Measurements from ENCODE around the gene GVQW3. TPM values are rescaled to one million over a fixed set of nuclear protein-coding genes. Genes with fewer than 3 reads are reported as not detected.
A peak's percentile ranks its signal among the peaks of the same experiment; 100 is the strongest.

GVQW3 gene
- total RNA-seq, 1 experiment from 2014 or later: 15.8 TPM

GRCh38 chr11:76445121-76446084 is 64.3 kb downstream of the GVQW3 start:
- peak; percentile 98 to 99 for DNase-seq
- no peaks in the 10 kb centered on the region for H3K9me3 ChIP-seq
- Mint-ChIP-seq H3K27me3 (ENCODE audit: insufficient read depth, unreplicated experiment) (no peaks in the 10 kb centered on the region), H3K36me3 (ENCODE audit: insufficient read depth, unreplicated experiment) (peaks cover 57% of the 10 kb centered on the region), H3K9me3 (ENCODE audit: unreplicated experiment) (no peaks in the 10 kb centered on the region), H3K4me1 (ENCODE audit: low read depth, unreplicated experiment) (peaks cover 34% of the 10 kb centered on the region), H3K27ac (ENCODE audit: unreplicated experiment) (peak overlapping the region; percentile 99), H3K4me3 (ENCODE audit: unreplicated experiment) (peak overlapping the region; percentile 98)
- no peaks in the 10 kb centered on the region for H3K36me3 ChIP-seq (ENCODE audit: control insufficient read depth, insufficient read depth, low read length)
- H3K4me3 ChIP-seq (ENCODE audit: low read depth, low read length): peak overlapping the region; percentile 92
- H3K4me1 ChIP-seq: peaks cover 15% of the 10 kb centered on the region
- TF ChIP-seq CTCF (IDR thresholded peaks at IDR 0.05; ENCODE audit: insufficient read depth in 1 of 2, low read depth in 1 of 2, low read length in 1 of 2, severe bottlenecking in 1 of 2, unreplicated experiment in 1 of 2): peak; percentile 24 to 68
- CTCF ChIA-PET: interaction anchor here (0.6 to 2.6 kb wide), 13 partner anchors 10 to 602 kb away, joined by 3 to 21 read pairs (median 6); partner anchors contain the start of gene TSKU
- no TSS peak for BruUV-seq (replicated peaks)
- intact Hi-C loops (cut with micrococcal nuclease; ENCODE audit: unreplicated experiment): loop anchor here (1.0 to 10.0 kb wide), 7 partner anchors 10 to 415 kb away; partner anchors contain the start of genes ACER3, LRRC32 and WNT11
- POLR2A ChIA-PET: interaction anchor here (0.6 to 1.0 kb wide), 4 partner anchors 9 to 659 kb away, joined by 3 to 9 read pairs (median 5); no protein-coding TSS in a partner anchor
- no peaks in the 10 kb centered on the region for H3K27me3 ChIP-seq (replicated peaks; ENCODE audit: control insufficient read depth, insufficient read depth, low read length)

GRCh38 chr11:76448506-76448905 is 67.4 kb downstream of the GVQW3 start:
- H3K27ac Mint-ChIP-seq (ENCODE audit: unreplicated experiment): no peak overlapping the region
- peaks cover 34% of the 10 kb centered on the region for H3K4me1 Mint-ChIP-seq (ENCODE audit: low read depth, unreplicated experiment)
- ChIA-PET CTCF (interaction anchor here (1.1 kb wide), 1 partner anchor 31 kb away, joined by 3 read pairs; no protein-coding TSS in a partner anchor), POLR2A (no interaction called here)
- peaks cover 25% of the 10 kb centered on the region for H3K4me1 ChIP-seq
- intact Hi-C loops (cut with micrococcal nuclease; ENCODE audit: unreplicated experiment): loop anchor here (10.0 kb wide), 1 partner anchor 226 kb away; the partner anchor contains the start of gene LRRC32
- H3K4me3 Mint-ChIP-seq (ENCODE audit: unreplicated experiment): no peak overlapping the region
- no peak for TF ChIP-seq CTCF (IDR thresholded peaks at IDR 0.05; ENCODE audit: insufficient read depth in 1 of 2, low read depth in 1 of 2, low read length in 1 of 2, severe bottlenecking in 1 of 2, unreplicated experiment in 1 of 2)
- peaks cover 67% of the 10 kb centered on the region for H3K36me3 Mint-ChIP-seq (ENCODE audit: insufficient read depth, unreplicated experiment)
- H3K36me3 ChIP-seq (ENCODE audit: control insufficient read depth, insufficient read depth, low read length): no peaks in the 10 kb centered on the region
- H3K4me3 ChIP-seq (ENCODE audit: low read depth, low read length): no peak overlapping the region
- H3K27me3 Mint-ChIP-seq (ENCODE audit: insufficient read depth, unreplicated experiment): no peaks in the 10 kb centered on the region
- H3K9me3 Mint-ChIP-seq (ENCODE audit: unreplicated experiment): no peaks in the 10 kb centered on the region
- H3K9me3 ChIP-seq: no peaks in the 10 kb centered on the region
- no peak for DNase-seq
- no TSS peak for BruUV-seq (replicated peaks)
- no peaks in the 10 kb centered on the region for H3K27me3 ChIP-seq (replicated peaks; ENCODE audit: control insufficient read depth, insufficient read depth, low read length)

GRCh38 chr11:76453248-76453647 is 72.1 kb downstream of the GVQW3 start:
- intact Hi-C loops (cut with micrococcal nuclease; ENCODE audit: unreplicated experiment): no loop called here
- no peaks in the 10 kb centered on the region for H3K36me3 ChIP-seq (ENCODE audit: control insufficient read depth, insufficient read depth, low read length)

More at GRCh38 chr11:76453248-76453647, 72.1 kb downstream of the GVQW3 start:
- Mint-ChIP-seq H3K4me1 (ENCODE audit: low read depth, unreplicated experiment) (peaks cover 42% of the 10 kb centered on the region), H3K36me3 (ENCODE audit: insufficient read depth, unreplicated experiment) (peaks cover 53% of the 10 kb centered on the region), H3K9me3 (ENCODE audit: unreplicated experiment) (no peaks in the 10 kb centered on the region), H3K4me3 (ENCODE audit: unreplicated experiment) (peak overlapping the region; percentile 6), H3K27ac (ENCODE audit: unreplicated experiment) (peak overlapping the region; percentile 31), H3K27me3 (ENCODE audit: insufficient read depth, unreplicated experiment) (no peaks in the 10 kb centered on the region)
- peak in 1 of 2 experiments; percentile 13 for DNase-seq
- CTCF ChIA-PET: no interaction called here
- no TSS peak for BruUV-seq (replicated peaks)
- H3K27me3 ChIP-seq (replicated peaks; ENCODE audit: control insufficient read depth, insufficient read depth, low read length): no peaks in the 10 kb centered on the region
- peaks cover 55% of the 10 kb centered on the region for H3K4me1 ChIP-seq
- no peak overlapping the region for H3K4me3 ChIP-seq (ENCODE audit: low read depth, low read length)
- no peaks in the 10 kb centered on the region for H3K9me3 ChIP-seq
- POLR2A ChIA-PET: interaction anchor here (0.7 kb wide), 1 partner anchor 330 kb away, joined by 5 read pairs; the partner anchor contains the start of gene TSKU
- no peak for TF ChIP-seq CTCF (IDR thresholded peaks at IDR 0.05; ENCODE audit: insufficient read depth in 1 of 2, low read depth in 1 of 2, low read length in 1 of 2, severe bottlenecking in 1 of 2, unreplicated experiment in 1 of 2)

All from Caco-2 (cell line).